Measurements from ENCODE around the gene DECR2. TPM values are rescaled to one million over a fixed set of nuclear protein-coding genes. Genes with fewer than 3 reads are reported as not detected.

The DECR2 gene
- total and polyA plus RNA-seq, 2 of the 13 experiments (the other 11 are each of a cell fraction or from before 2014, with no cell fraction given), result 36.3 to 44.6 TPM

DNA sequence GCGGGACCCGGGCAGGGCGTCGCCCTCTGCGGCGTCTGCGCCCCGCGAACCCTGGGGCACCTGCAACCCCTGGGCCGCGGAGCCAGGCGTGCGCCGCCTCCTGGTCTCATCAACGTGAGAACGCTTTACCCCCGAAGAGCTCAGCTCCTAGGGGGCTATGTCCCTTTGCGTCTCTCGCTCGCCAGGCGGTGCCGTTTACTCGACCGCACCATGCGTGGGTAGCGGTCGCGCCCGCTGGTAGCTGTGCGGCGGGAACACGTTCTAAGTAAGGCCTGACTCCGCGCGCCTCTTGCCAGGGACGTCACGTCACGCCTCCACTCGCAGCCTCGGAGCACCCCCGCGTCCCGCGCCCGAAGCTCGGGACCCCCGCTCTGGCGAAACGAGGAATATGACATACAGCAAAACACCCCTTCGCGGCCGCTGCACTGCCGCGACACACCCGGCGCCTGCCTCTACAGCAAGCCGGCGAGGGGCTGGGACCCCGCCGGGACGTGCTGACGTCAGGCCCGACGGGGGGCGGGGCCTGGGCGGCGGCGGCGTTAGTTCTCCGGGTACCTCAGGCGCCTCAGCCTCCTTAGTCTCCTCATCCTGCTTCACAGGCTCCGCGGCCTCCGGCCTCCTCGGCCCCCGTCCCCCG lies 23.5 kb downstream of the DECR2 start, which contains the start of gene RAB11FIP3 (continued):
- TF ChIP-seq PRDM4 (CRISPR knock-in tag; IDR thresholded peaks at IDR 0.05; ENCODE audit: borderline replicate concordance), result no peak
- no peak; the same call in 1 of the 2 replicates for TF ChIP-seq ZNF660 (CRISPR knock-in tag; IDR thresholded peaks at IDR 0.05; ENCODE audit: borderline replicate concordance, low read depth)
- TF ChIP-seq ZNF772 (CRISPR knock-in tag; IDR thresholded peaks at IDR 0.05), result no peak
- peak; percentile 60; the same call in 1 of the 2 replicates for TF ChIP-seq MXD4 (CRISPR knock-in tag; IDR thresholded peaks at IDR 0.05)
- peak; percentile 50 for TF ChIP-seq AGO2 (optimal IDR thresholded peaks at IDR 0.05; ENCODE audit: low read depth, low read length)
- TF ChIP-seq ZFP36 (IDR thresholded peaks at IDR 0.05; ENCODE audit: borderline replicate concordance, low read depth, low read length, partially characterized antibody), result no peak
- no peak for TF ChIP-seq CENPT (CRISPR knock-in tag; IDR thresholded peaks at IDR 0.05; ENCODE audit: low read depth)
- TF ChIP-seq, protein P1, sequence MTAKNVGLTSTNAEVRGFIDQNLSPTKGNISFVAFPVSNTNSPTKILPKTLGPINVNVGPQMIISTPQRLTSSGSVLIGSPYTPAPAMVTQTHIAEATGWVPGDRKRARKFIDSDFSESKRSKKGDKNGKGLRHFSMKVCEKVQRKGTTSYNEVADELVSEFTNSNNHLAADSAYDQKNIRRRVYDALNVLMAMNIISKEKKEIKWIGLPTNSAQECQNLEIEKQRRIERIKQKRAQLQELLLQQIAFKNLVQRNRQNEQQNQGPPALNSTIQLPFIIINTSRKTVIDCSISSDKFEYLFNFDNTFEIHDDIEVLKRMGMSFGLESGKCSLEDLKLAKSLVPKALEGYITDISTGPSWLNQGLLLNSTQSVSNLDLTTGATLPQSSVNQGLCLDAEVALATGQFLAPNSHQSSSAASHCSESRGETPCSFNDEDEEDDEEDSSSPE (CRISPR knock-in tag; IDR thresholded peaks at IDR 0.05), result peak; percentile 65
- TF ChIP-seq HOXA9 (CRISPR knock-in tag; IDR thresholded peaks at IDR 0.05; ENCODE audit: borderline replicate concordance), result no peak
- no peak for TF ChIP-seq SOX6 (IDR thresholded peaks at IDR 0.05)
- TF ChIP-seq SOX6 (CRISPR knock-in tag; IDR thresholded peaks at IDR 0.05), result no peak; the same call in 1 of the 2 replicates
- TF ChIP-seq ZFX (CRISPR knock-in tag; IDR thresholded peaks at IDR 0.05; ENCODE audit: low read depth), result peak; percentile 71
- no peak for TF ChIP-seq NR2F6 (IDR thresholded peaks at IDR 0.05)
- TF ChIP-seq NR2F6 (CRISPR knock-in tag; IDR thresholded peaks at IDR 0.05), result 0 out of 2 replicates have a peak, but pooled peaks have one; percentile 24
- TF ChIP-seq ETV5 (CRISPR knock-in tag; IDR thresholded peaks at IDR 0.05; ENCODE audit: borderline replicate concordance), result peak; percentile 8; the same call in 1 of the 2 replicates
- TF ChIP-seq EED (CRISPR knock-in tag; IDR thresholded peaks at IDR 0.05), result peak; percentile 75
- TF ChIP-seq TCF12 (IDR thresholded peaks at IDR 0.05), result no peak
- no peak; the same call in 1 of the 2 replicates for TF ChIP-seq TCF12 (CRISPR knock-in tag; IDR thresholded peaks at IDR 0.05)
- TF ChIP-seq SMAD3 (CRISPR knock-in tag; IDR thresholded peaks at IDR 0.05), result no peak
- TF ChIP-seq HMGXB3 (CRISPR knock-in tag; IDR thresholded peaks at IDR 0.05; ENCODE audit: borderline replicate concordance), result no peak
- TF ChIP-seq GTF3A (CRISPR knock-in tag; conservative IDR thresholded peaks at IDR 0.05), result no peak
- TF ChIP-seq ZNF530 (CRISPR knock-in tag; IDR thresholded peaks at IDR 0.05; ENCODE audit: low read depth), result no peak
- TF ChIP-seq CBFB (CRISPR knock-in tag; IDR thresholded peaks at IDR 0.05), result 0 out of 2 replicates have a peak, but pooled peaks have one; percentile 51
- no peak; the same call in 1 of the 2 replicates for TF ChIP-seq ZBTB21 (CRISPR knock-in tag; IDR thresholded peaks at IDR 0.05)

Data from HepG2 (cell line).